SH-SY5Y (cell line): Measurements from ENCODE around the gene ABHD16B.

ENCODE experiments used
- GATA2 ChIP-seq: IDR thresholded peaks from 2 replicates; pipeline ENCODE4 v1.6.1; 2011; ENCODE audit warnings: mild to moderate bottlenecking, low read depth, low read length
- GATA3 ChIP-seq: IDR thresholded peaks from 2 replicates; pipeline ENCODE4 v1.6.1; 2011; ENCODE audit warnings: low read depth, mild to moderate bottlenecking, low read length, moderate library complexity

GRCh38 chr20:63821811-63822210 is 39.5 kb upstream of the ABHD16B start:
- TF ChIP-seq GATA3 (no peak), GATA2 (no peak)
